Glutamatergic neuron (in vitro differentiated cells): ENCODE measurements around the gene UBE2J2. TPM values are rescaled to one million over a fixed set of nuclear protein-coding genes. Genes with fewer than 3 reads are reported as not detected.

Experiments used
- DNase-seq: peaks from one replicate; pipeline ENCODE4 v3.0.0; 2022
- H3K27ac Mint-ChIP-seq: one replicate; pipeline ENCODE4 v1.8.0; 2020; ENCODE audit warnings: mild to moderate bottlenecking, mixed read lengths, inconsistent platforms; ENCODE audit not compliant: unreplicated experiment
- H3K27me3 Mint-ChIP-seq: one replicate; pipeline ENCODE4 v1.8.0; 2020; ENCODE audit warnings: mild to moderate bottlenecking, moderate library complexity, mixed read lengths, inconsistent platforms; ENCODE audit not compliant: unreplicated experiment
- H3K36me3 Mint-ChIP-seq: one replicate; pipeline ENCODE4 v1.8.0; 2020; ENCODE audit warnings: mild to moderate bottlenecking, mixed read lengths, inconsistent platforms; ENCODE audit not compliant: unreplicated experiment
- H3K4me1 Mint-ChIP-seq: one replicate; pipeline ENCODE4 v1.8.0; 2020; ENCODE audit warnings: mild to moderate bottlenecking, low read depth, mixed read lengths, inconsistent platforms; ENCODE audit not compliant: unreplicated experiment
- H3K4me3 Mint-ChIP-seq: one replicate; pipeline ENCODE4 v1.8.0; 2020; ENCODE audit warnings: mild to moderate bottlenecking, mixed read lengths, inconsistent platforms; ENCODE audit not compliant: unreplicated experiment
- H3K9me3 Mint-ChIP-seq: one replicate; pipeline ENCODE4 v1.8.0; 2020; ENCODE audit warnings: mild to moderate bottlenecking, moderate library complexity, mixed read lengths, inconsistent platforms; ENCODE audit not compliant: unreplicated experiment
- CTCF ChIP-seq: fragments of 200-600 bp; sonication (generic); IDR thresholded peaks from one replicate; pipeline ENCODE4 v1.5.0; 2021; ENCODE audit not compliant: partially characterized antibody, unreplicated experiment
- total RNA-seq: library from RNA; stranded (reverse); fragmentation: NEBNext Ultra II Directional; extraction: Animal tissue kit (Norgen Biotek cat#: 25700); gene quantifications from one replicate; pipeline ENCODE4 v1.2.1, GENCODE V29; 2021; ENCODE audit not compliant: unreplicated experiment

Gene UBE2J2
- total RNA-seq, 1 donor from 2014 or later = 88.1 TPM

GRCh38 chr1:1211541-1212441 lies 61.9 kb downstream of the UBE2J2 start:
- Mint-ChIP-seq H3K36me3 (no peaks in the 10 kb centered on the region), H3K27me3 (peaks cover 10% of the 10 kb centered on the region), H3K4me1 (peaks cover 10% of the 10 kb centered on the region), H3K9me3 (peaks cover 8% of the 10 kb centered on the region), H3K4me3 (no peak overlapping the region), H3K27ac (no peak overlapping the region)
- peak; percentile 51 for DNase-seq
- no peak for TF ChIP-seq CTCF

- no peak for TF ChIP-seq CTCF
- Mint-ChIP-seq H3K4me3 (no peak overlapping the region), H3K36me3 (no peaks in the 10 kb centered on the region), H3K27ac (no peak overlapping the region), H3K4me1 (peaks cover 10% of the 10 kb centered on the region), H3K9me3 (peaks cover 5% of the 10 kb centered on the region), H3K27me3 (peaks cover 7% of the 10 kb centered on the region)
- peak; percentile 17 for DNase-seq
Observed at GRCh38 chr1:1210726-1211540, 62.7 kb downstream of the UBE2J2 start.

- Mint-ChIP-seq H3K4me3 (no peak overlapping the region), H3K27ac (peak overlapping the region; percentile 94), H3K9me3 (peaks cover 5% of the 10 kb centered on the region), H3K4me1 (peaks cover 10% of the 10 kb centered on the region), H3K27me3 (peaks cover 6% of the 10 kb centered on the region), H3K36me3 (no peaks in the 10 kb centered on the region)
- peak; percentile 34 for DNase-seq
- no peak for TF ChIP-seq CTCF
Observed at GRCh38 chr1:1208713-1209433, 64.8 kb downstream of the UBE2J2 start.

- peaks cover 10% of the 10 kb centered on the region for H3K4me1 Mint-ChIP-seq
- H3K36me3 Mint-ChIP-seq = no peaks in the 10 kb centered on the region
- H3K27me3 Mint-ChIP-seq = peaks cover 6% of the 10 kb centered on the region
- peak; percentile 8 for DNase-seq
- H3K27ac Mint-ChIP-seq = peak overlapping the region; percentile 33
- TF ChIP-seq CTCF = no peak
- H3K9me3 Mint-ChIP-seq = peaks cover 5% of the 10 kb centered on the region
- H3K4me3 Mint-ChIP-seq = no peak overlapping the region
Observed at GRCh38 chr1:1207571-1207892, 66.1 kb downstream of the UBE2J2 start.
